Stomach smooth muscle (tissue), 2 donors: Measurements from ENCODE around the gene GNAL.
"Not testable (repeated sequence)": the region's sequence is repeated elsewhere in the genome, so short reads cannot be mapped to it uniquely, and the experiment has no call there.

ENCODE experiments used
- H3K27ac ChIP-seq: one replicate; pipeline ENCODE4 v1.7.0; 2013; ENCODE audit warnings: mild to moderate bottlenecking, low read length, inconsistent platforms
- H3K27me3 ChIP-seq, 2 donors: one replicate each; pipeline ENCODE4 v1.7.0; 2013; ENCODE audit warnings: low read length in 2 of 2; ENCODE audit not compliant: insufficient read depth in 2 of 2, control insufficient read depth in 1 of 2
- H3K36me3 ChIP-seq, 2 donors: one replicate each; pipeline ENCODE4 v1.7.0; 2013; ENCODE audit warnings: low read length in 2 of 2; ENCODE audit not compliant: control insufficient read depth in 2 of 2, insufficient read depth in 2 of 2
- H3K4me1 ChIP-seq: one replicate; pipeline ENCODE4 v1.7.0; 2013; ENCODE audit warnings: low read length; ENCODE audit not compliant: control insufficient read depth, insufficient read depth
- H3K4me3 ChIP-seq, 2 donors: one replicate each; pipeline ENCODE4 v1.7.0; 2013; ENCODE audit warnings: low read length in 2 of 2
- H3K9ac ChIP-seq, 2 donors: one replicate each; pipeline ENCODE4 v1.7.0; 2013; ENCODE audit warnings: low read length in 2 of 2, mild to moderate bottlenecking in 1 of 2
- H3K9me3 ChIP-seq, 2 donors: one replicate each; pipeline ENCODE4 v1.7.0; 2013; ENCODE audit warnings: low read length in 2 of 2; ENCODE audit not compliant: control insufficient read depth in 2 of 2
- donor health status: healthy.
- donor health status: Pancreatic carcinoma.

The GNAL gene

GRCh38 chr18:11887328-11888128 lies 198.5 kb downstream of the GNAL start:
- no peaks in the 10 kb centered on the region for H3K9me3 ChIP-seq
- peaks cover 45 to 46% of the 10 kb centered on the region in 2 donors for H3K36me3 ChIP-seq

DNA sequence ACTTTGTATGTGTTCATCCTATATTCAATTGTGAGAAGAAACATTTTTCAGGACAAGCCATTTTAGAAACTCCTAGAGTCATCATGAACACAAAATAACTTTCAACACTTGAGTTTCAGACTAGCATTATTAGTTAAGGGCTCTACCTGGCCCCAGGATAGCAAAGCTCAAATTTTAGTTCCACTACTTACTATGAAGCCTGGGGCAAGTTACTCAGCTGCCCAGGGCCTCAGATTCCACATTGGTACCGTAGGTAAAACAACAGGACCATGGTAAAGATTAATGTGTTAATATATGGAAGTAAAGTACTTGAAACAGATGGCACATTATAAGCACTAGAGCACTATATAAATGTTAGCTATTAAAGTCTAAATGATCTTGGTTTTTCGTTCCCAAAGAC lies 199.7 kb downstream of the GNAL start:
- Histone ChIP-seq H3K9me3 (no peaks in the 10 kb centered on the region), H3K36me3 (peaks cover 45 to 51% of the 10 kb centered on the region in 2 donors), H3K9ac (no peak overlapping the region), H3K27me3 (no peaks in the 10 kb centered on the region), H3K4me3 (no peak overlapping the region), H3K27ac (no peak overlapping the region), H3K4me1 (no peaks in the 10 kb centered on the region)

More at GRCh38 chr18:11887328-11888128, 198.5 kb downstream of the GNAL start:
- Histone ChIP-seq H3K9ac (no peak overlapping the region), H3K4me1 (no peaks in the 10 kb centered on the region), H3K27ac (no peak overlapping the region), H3K27me3 (no peaks in the 10 kb centered on the region), H3K4me3 (no peak overlapping the region)

- no peaks in the 10 kb centered on the region for H3K9me3 ChIP-seq
- no peak overlapping the region for H3K4me3 ChIP-seq
- no peaks in the 10 kb centered on the region for H3K27me3 ChIP-seq
- H3K27ac ChIP-seq, result no peak overlapping the region
- peaks cover 43 to 52% of the 10 kb centered on the region in 2 donors for H3K36me3 ChIP-seq
- H3K9ac ChIP-seq, result no peak overlapping the region
- no peaks in the 10 kb centered on the region for H3K4me1 ChIP-seq
Measured at GRCh38 chr18:11889284-11889683, 200.2 kb downstream of the GNAL start.

DNA sequence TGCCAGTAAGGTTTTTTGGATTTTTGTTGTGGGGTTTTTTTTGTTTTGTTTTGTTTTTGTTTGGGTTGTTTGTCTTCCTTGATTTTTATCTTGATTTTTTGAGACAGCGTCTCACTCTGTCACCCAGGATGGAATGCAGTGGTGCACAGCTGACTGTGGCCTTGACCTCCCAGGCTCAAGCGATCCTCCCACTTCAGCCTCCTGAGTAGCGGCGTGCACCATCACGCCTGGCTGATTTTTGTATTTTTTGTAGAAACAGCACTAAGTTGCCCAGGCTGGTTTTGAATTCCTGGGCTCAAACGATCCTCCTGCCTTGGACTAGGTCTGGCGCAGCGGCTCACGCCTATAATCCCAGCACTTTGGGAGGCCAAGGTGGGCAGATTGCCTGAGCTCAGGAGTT lies 202.7 kb downstream of the GNAL start:
- peaks cover 32 to 36% of the 10 kb centered on the region in 2 donors for H3K36me3 ChIP-seq
- H3K9me3 ChIP-seq, result no peaks in the 10 kb centered on the region
- no peak overlapping the region for H3K9ac ChIP-seq
- no peaks in the 10 kb centered on the region for H3K4me1 ChIP-seq
- H3K27me3 ChIP-seq, result no peaks in the 10 kb centered on the region
- H3K27ac ChIP-seq, result no peak overlapping the region
- no peak overlapping the region for H3K4me3 ChIP-seq

GRCh38 chr18:11892438-11892837 lies 203.4 kb downstream of the GNAL start:
- not testable (repeated sequence) for H3K9ac ChIP-seq, H3K27ac ChIP-seq, H3K27me3 ChIP-seq, H3K4me3 ChIP-seq, H3K9me3 ChIP-seq, H3K4me1 ChIP-seq
- peaks cover 28 to 32% of the 10 kb centered on the region in 2 donors for H3K36me3 ChIP-seq

- H3K27ac ChIP-seq, result no peak overlapping the region
- no peaks in the 10 kb centered on the region for H3K9me3 ChIP-seq
- H3K4me1 ChIP-seq, result no peaks in the 10 kb centered on the region
- H3K4me3 ChIP-seq, result no peak overlapping the region
- H3K9ac ChIP-seq, result no peak overlapping the region
- no peaks in the 10 kb centered on the region for H3K27me3 ChIP-seq
- H3K36me3 ChIP-seq, result peaks cover 16 to 19% of the 10 kb centered on the region in 2 donors
Measured at GRCh38 chr18:11897781-11898180, 208.7 kb downstream of the GNAL start.

DNA sequence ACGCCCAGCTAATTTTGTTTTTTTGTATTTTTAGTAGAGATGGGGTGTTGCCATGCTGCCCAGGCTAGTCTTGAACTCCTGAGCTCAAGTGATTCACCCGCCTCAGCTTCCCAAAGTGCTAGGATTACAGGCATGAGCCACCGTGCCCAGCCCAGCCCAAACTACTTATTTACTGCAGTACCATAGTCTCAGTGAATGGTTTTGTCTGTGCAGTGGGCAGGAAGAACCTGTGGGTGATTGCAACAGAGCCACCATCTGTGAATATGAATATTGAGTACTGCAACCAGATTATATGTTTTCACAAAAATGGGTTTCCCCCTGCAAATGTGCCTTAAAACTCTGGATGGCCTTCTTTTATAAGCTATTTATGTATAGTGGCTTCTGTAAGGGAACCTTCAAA lies 210.0 kb downstream of the GNAL start:
- no peak overlapping the region for H3K9ac ChIP-seq
- H3K36me3 ChIP-seq, result peaks cover 15 to 26% of the 10 kb centered on the region in 2 donors
- H3K9me3 ChIP-seq, result no peaks in the 10 kb centered on the region
- H3K27ac ChIP-seq, result no peak overlapping the region
- H3K27me3 ChIP-seq, result no peaks in the 10 kb centered on the region
- H3K4me1 ChIP-seq, result no peaks in the 10 kb centered on the region
- H3K4me3 ChIP-seq, result no peak overlapping the region

GRCh38 chr18:11901826-11902438 lies 212.9 kb downstream of the GNAL start:
- Histone ChIP-seq H3K36me3 (peaks cover 9 to 17% of the 10 kb centered on the region in 2 donors), H3K27me3 (no peaks in the 10 kb centered on the region)

GRCh38 chr18:11902522-11903292 lies 213.6 kb downstream of the GNAL start:
- peaks cover 5% of the 10 kb centered on the region for H3K4me1 ChIP-seq
- H3K4me3 ChIP-seq, result no peak overlapping the region
- H3K36me3 ChIP-seq, result peaks cover 9 to 17% of the 10 kb centered on the region in 2 donors
- no peak overlapping the region for H3K9ac ChIP-seq
- no peak overlapping the region for H3K27ac ChIP-seq
- H3K27me3 ChIP-seq, result no peaks in the 10 kb centered on the region
- no peaks in the 10 kb centered on the region for H3K9me3 ChIP-seq

More at GRCh38 chr18:11901826-11902438, 212.9 kb downstream of the GNAL start:
- Histone ChIP-seq H3K9me3 (no peaks in the 10 kb centered on the region), H3K27ac (no peak overlapping the region), H3K4me3 (no peak overlapping the region), H3K4me1 (no peaks in the 10 kb centered on the region), H3K9ac (no peak overlapping the region)

DNA sequence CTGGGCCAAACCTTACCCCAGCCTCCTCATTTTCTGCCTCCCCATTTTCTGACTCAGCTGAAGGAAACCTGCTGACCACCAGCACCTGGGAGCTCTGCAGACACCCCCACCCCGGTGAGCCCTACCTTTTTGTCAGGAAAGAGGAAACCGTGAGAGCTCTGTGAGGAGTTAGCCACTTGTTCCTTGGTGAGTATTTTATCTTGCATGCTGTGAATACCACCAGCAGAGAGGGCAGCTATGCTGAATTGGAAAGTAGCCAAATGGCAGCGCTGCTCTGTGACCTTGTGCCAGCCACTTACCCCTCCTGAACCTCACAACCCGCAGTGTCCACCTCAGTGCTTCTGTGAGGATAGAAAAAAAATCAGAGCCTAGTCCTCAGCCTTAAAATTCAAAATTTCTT lies 216.5 kb downstream of the GNAL start:
- Histone ChIP-seq H3K36me3 (peaks cover 9 to 17% of the 10 kb centered on the region in 2 donors), H3K27ac (no peak overlapping the region), H3K9me3 (no peaks in the 10 kb centered on the region), H3K4me3 (no peak overlapping the region), H3K27me3 (no peaks in the 10 kb centered on the region), H3K9ac (no peak overlapping the region), H3K4me1 (peaks cover 9% of the 10 kb centered on the region)
